PC-9 (cell line): ENCODE data around the gene THADA. TPM values are rescaled to one million over a fixed set of nuclear protein-coding genes. Genes with fewer than 3 reads are reported as not detected.
"Not testable (repeated sequence)": the region's sequence is repeated elsewhere in the genome, so short reads cannot be mapped to it uniquely, and the experiment has no call there.

Experiments
- BruUV-seq: library from RNA; stranded (reverse); fragments of 400-500 nt; replicated peaks from 2 replicates; lab custom pipeline; 2021; lab: Mats Ljungman, UMichigan
- CTCF ChIA-PET: fragments of 300-600 bp; sonication (Branson Sonifier 250); formaldehyde crosslinking; loops from one replicate; lab custom pipeline; 2022; ENCODE audit warnings: antibody characterized with exemption; lab: Charles Lee
- POLR2A ChIA-PET: fragments of 300-600 bp; sonication (Branson Sonifier 250); formaldehyde crosslinking; loops from one replicate; lab custom pipeline; 2022; ENCODE audit warnings: antibody characterized with exemption; ENCODE audit not compliant: unreplicated experiment; lab: Charles Lee
- DNase-seq, 2 experiments: peaks; one replicate each; pipeline versions ENCODE4 v3.0.0 to v3.0.0-alpha.2; 2015 to 2022; ENCODE audit warnings: mixed read lengths in 1 of 2
- H2AFZ ChIP-seq: fragments of 200-600 bp; sonication (generic); 2 replicates; pipeline ENCODE4 v1.8.1; 2017; ENCODE audit warnings: antibody characterized with exemption
- H3F3A ChIP-seq: fragments of 200-600 bp; sonication (generic); 2 replicates; pipeline ENCODE4 v1.8.1; 2017; ENCODE audit warnings: antibody characterized with exemption, mild to moderate bottlenecking, low read depth; ENCODE audit not compliant: insufficient read depth
- H3K27ac ChIP-seq: fragments of 200-600 bp; sonication (generic); 2 replicates; pipeline ENCODE4 v1.6.1; 2016; ENCODE audit warnings: mixed run types
- H3K27me3 ChIP-seq: fragments of 200-600 bp; sonication (generic); 2 replicates; pipeline ENCODE4 v1.6.1; 2016; ENCODE audit warnings: low read depth, mixed run types; ENCODE audit not compliant: insufficient read depth
- H3K36me3 ChIP-seq: fragments of 200-600 bp; sonication (generic); 2 replicates; pipeline ENCODE4 v1.6.1; 2016; ENCODE audit warnings: low read depth, mixed run types
- H3K4me1 ChIP-seq: fragments of 200-600 bp; sonication (generic); replicated peaks from 2 replicates; pipeline ENCODE4 v1.6.1; 2016; ENCODE audit warnings: mixed run types; ENCODE audit not compliant: insufficient read depth
- H3K4me2 ChIP-seq: fragments of 200-600 bp; sonication (generic); 2 replicates; pipeline ENCODE4 v1.6.1; 2017; ENCODE audit warnings: mixed run types
- H3K4me3 ChIP-seq: fragments of 200-600 bp; sonication (generic); 2 replicates; pipeline ENCODE4 v1.6.1; 2016; ENCODE audit warnings: mixed run types
- H3K79me2 ChIP-seq: fragments of 200-600 bp; sonication (generic); 2 replicates; pipeline ENCODE4 v1.6.1; 2017; ENCODE audit warnings: low read depth, mixed run types
- H3K9me2 ChIP-seq: fragments of 200-600 bp; sonication (generic); 2 replicates; pipeline ENCODE4 v1.8.1; 2017; ENCODE audit warnings: mild to moderate bottlenecking; ENCODE audit not compliant: insufficient read depth
- H3K9me3 ChIP-seq: fragments of 200-600 bp; sonication (generic); 2 replicates; pipeline ENCODE4 v1.8.1; 2016; ENCODE audit warnings: low read depth; ENCODE audit not compliant: insufficient read depth
- H4K20me1 ChIP-seq: fragments of 200-600 bp; sonication (generic); 2 replicates; pipeline ENCODE4 v1.8.1; 2017; ENCODE audit not compliant: insufficient read depth
- CTCF ChIP-seq: fragments of 200-600 bp; sonication (generic); conservative IDR thresholded peaks from 2 replicates; pipeline ENCODE4 v1.6.1; 2017; ENCODE audit warnings: mixed run types, antibody characterized with exemption, mild to moderate bottlenecking, moderate library complexity
- EZH2 ChIP-seq: fragments of 200-600 bp; sonication (generic); IDR thresholded peaks from 2 replicates; pipeline ENCODE4 v1.8.0; 2017; ENCODE audit warnings: antibody characterized with exemption, low read depth
- intact Hi-C: fragments of 100-400 bp; cut with micrococcal nuclease; formaldehyde crosslinking; loops from one replicate; pipeline ENCODE4 v1.10.0; 2022; ENCODE audit not compliant: unreplicated experiment
- total RNA-seq: library from RNA; stranded (reverse); gene quantifications from 2 replicates; pipeline ENCODE4 v1.2.3, GENCODE V29; 2021

Gene THADA
- total RNA-seq, 1 experiment from 2014 or later = 28.1 TPM

- no peaks in the 10 kb centered on the region for H4K20me1 ChIP-seq
- no peaks in the 10 kb centered on the region for H3K79me2 ChIP-seq
- intact Hi-C loops = no loop called here
- no peaks in the 10 kb centered on the region; the same call in 1 of the 2 replicates for H3K36me3 ChIP-seq
- 0 out of 2 replicates have a peak, but pooled peaks cover 2% of the 10 kb centered on the region for H3K9me3 ChIP-seq
- TF ChIP-seq CTCF (no peak), EZH2 (no peak)
- H3K4me2 ChIP-seq = 0 out of 2 replicates have a peak overlapping the region, but pooled peaks have one; percentile 18
- no peak overlapping the region for H2AFZ ChIP-seq
- peak overlapping the region; percentile 32; the same call in 1 of the 2 replicates for H3K27ac ChIP-seq
- H3K4me3 ChIP-seq = no peak overlapping the region
- POLR2A ChIA-PET = no interaction called here
- no TSS peak for BruUV-seq
- CTCF ChIA-PET = interaction anchor here (0.6 kb wide), 1 partner anchor 1491 kb away, joined by 10 read pairs; no protein-coding TSS in a partner anchor
- DNase-seq = peak in 1 of 2 experiments; percentile 82
- H3K27me3 ChIP-seq = no peaks in the 10 kb centered on the region
- peaks cover 40% of the 10 kb centered on the region for H3K4me1 ChIP-seq
- peaks cover 19% of the 10 kb centered on the region for H3F3A ChIP-seq
- H3K9me2 ChIP-seq = no peaks in the 10 kb centered on the region
Observed at GRCh38 chr2:43448822-43449110, 147.1 kb downstream of the THADA start.

- Histone ChIP-seq H3K79me2 (no peaks in the 10 kb centered on the region), H3K4me3 (no peak overlapping the region), H3K4me1 (peaks cover 46% of the 10 kb centered on the region), H3K27me3 (no peaks in the 10 kb centered on the region), H3K4me2 (0 out of 2 replicates have a peak overlapping the region, but pooled peaks have one; percentile 18), H3F3A (peaks cover 19% of the 10 kb centered on the region), H3K27ac (peak overlapping the region; percentile 32; the same call in 1 of the 2 replicates), H2AFZ (no peak overlapping the region), H4K20me1 (no peaks in the 10 kb centered on the region), H3K9me2 (no peaks in the 10 kb centered on the region), H3K36me3 (no peaks in the 10 kb centered on the region; the same call in 1 of the 2 replicates), H3K9me3 (0 out of 2 replicates have a peak, but pooled peaks cover 2% of the 10 kb centered on the region)
- ChIA-PET POLR2A (no interaction called here), CTCF (no interaction called here)
- intact Hi-C loops = no loop called here
- DNase-seq = no peak
- TF ChIP-seq EZH2 = no peak
- TF ChIP-seq CTCF = no peak
- BruUV-seq = no TSS peak
Observed at GRCh38 chr2:43448011-43448821, 147.6 kb downstream of the THADA start.

GRCh38 chr2:43446755-43447154 lies 149.1 kb downstream of the THADA start:
- H3K9me3 ChIP-seq, H3K27me3 ChIP-seq, H2AFZ ChIP-seq, H4K20me1 ChIP-seq, intact Hi-C loops, CTCF ChIA-PET, H3K79me2 ChIP-seq, H3K9me2 ChIP-seq, H3K4me2 ChIP-seq, DNase-seq, H3F3A ChIP-seq, H3K36me3 ChIP-seq, H3K4me3 ChIP-seq, BruUV-seq, H3K27ac ChIP-seq: not testable (repeated sequence)
- peaks cover 38% of the 10 kb centered on the region for H3K4me1 ChIP-seq
- POLR2A ChIA-PET = interaction anchor here (0.7 kb wide), 1 partner anchor 22 kb away, joined by 4 read pairs; no protein-coding TSS in a partner anchor
